HG02938 (cell line): Measurements from ENCODE around the gene SPPL2C.

Experiments used
- ATAC-seq: cut with Tn5 transposase; IDR thresholded peaks from one replicate; pipeline ENCODE4 v1.9.1; 2021; ENCODE audit warnings: mild to moderate bottlenecking, moderate library complexity; ENCODE audit not compliant: unreplicated experiment

Gene SPPL2C

GRCh38 chr17:45874151-45874550 is 29.5 kb downstream of the SPPL2C start:
- no peak for ATAC-seq

GRCh38 chr17:45876539-45876938 is 31.9 kb downstream of the SPPL2C start:
- no peak for ATAC-seq

GRCh38 chr17:45877467-45877866 is 32.8 kb downstream of the SPPL2C start:
- no peak for ATAC-seq

- ATAC-seq: no peak
Observed at GRCh38 chr17:45883063-45883462, 38.4 kb downstream of the SPPL2C start.

- ATAC-seq: no peak
Observed at GRCh38 chr17:45886852-45887251, 42.2 kb downstream of the SPPL2C start.

- ATAC-seq: no peak
Observed at GRCh38 chr17:45888392-45888791, 43.7 kb downstream of the SPPL2C start.

GRCh38 chr17:45889579-45889978 is 44.9 kb downstream of the SPPL2C start:
- ATAC-seq: no peak

- no peak for ATAC-seq
Observed at GRCh38 chr17:45893725-45894021, 49.0 kb downstream of the SPPL2C start.

- no peak for ATAC-seq
Observed at GRCh38 chr17:45894022-45894784, 49.5 kb downstream of the SPPL2C start, which contains the start of gene MAPT. Gene MAPT (plus strand): TSS chr17:45894554. CDS start chr17:45962338, 67,784 bp downstream.

- no peak for ATAC-seq
Observed at GRCh38 chr17:45895304-45895968, 50.8 kb downstream of the SPPL2C start.

- ATAC-seq: no peak
Observed at GRCh38 chr17:45895969-45896785, 51.5 kb downstream of the SPPL2C start.
